Adrenal gland (tissue), 5 donors: ENCODE data around the gene NCLN.
A peak's percentile ranks its signal among the peaks of the same experiment; 100 is the strongest.

Experiments
- CTCF ChIP-seq, 6 experiments: fragments of 450-650 bp in 4 of 6; fragments of 200-600 bp in 2 of 6; sonication (generic) in 1 of 6; IDR thresholded peaks; 1 replicate in 5 of 6; 2 replicates in 1 of 6; pipeline versions ENCODE4 v1.5.1 to v1.8.0; 2016 to 2021; ENCODE audit warnings: antibody characterized with exemption in 6 of 6, mild to moderate bottlenecking in 2 of 6, moderate library complexity in 1 of 6
- POLR2A ChIP-seq, 2 donors: fragments of 450-650 bp; IDR thresholded peaks; one replicate each; pipeline ENCODE4 v1.6.1; 2017; ENCODE audit warnings: antibody characterized with exemption in 2 of 2, mild to moderate bottlenecking in 2 of 2, moderate library complexity in 1 of 2
- donor health status: DM: no; HTN: no; CAD: no.

GRCh38 chr19:3210347-3211017 is 24.8 kb downstream of the NCLN start:
- peak; percentile 50 to 65 (median 59) for TF ChIP-seq CTCF (IDR thresholded peaks at IDR 0.05)
- no peak for TF ChIP-seq POLR2A (IDR thresholded peaks at IDR 0.05)
